ENCODE measurements around the gene MSH2. TPM values are rescaled to one million over a fixed set of nuclear protein-coding genes. Genes with fewer than 3 reads are reported as not detected.

Gene MSH2
- total and polyA plus RNA-seq, 2 of the 13 experiments (the other 11 are each of a cell fraction or from before 2014, with no cell fraction given): 19.9 to 76.3 TPM

DNA sequence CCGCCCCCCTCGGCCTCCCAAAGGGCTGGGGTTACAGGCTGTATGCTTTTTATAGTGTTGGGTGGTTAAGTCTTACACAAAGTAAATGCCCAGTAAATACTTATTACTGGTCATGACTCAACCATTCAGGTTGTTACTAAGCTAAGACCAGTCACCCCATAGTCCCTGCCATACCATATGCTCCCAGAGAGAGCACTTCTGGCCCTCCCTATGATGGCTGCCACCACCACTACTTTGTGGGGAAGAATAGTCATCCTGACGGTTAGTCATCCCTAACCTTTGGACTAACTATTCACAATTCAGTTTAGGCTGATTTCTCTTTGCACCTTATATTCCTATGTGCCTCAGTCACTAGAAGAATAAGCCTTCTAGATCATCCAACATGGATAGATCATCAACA is 42.0 kb upstream of the MSH2 start (continued):
- TF ChIP-seq, protein P1, sequence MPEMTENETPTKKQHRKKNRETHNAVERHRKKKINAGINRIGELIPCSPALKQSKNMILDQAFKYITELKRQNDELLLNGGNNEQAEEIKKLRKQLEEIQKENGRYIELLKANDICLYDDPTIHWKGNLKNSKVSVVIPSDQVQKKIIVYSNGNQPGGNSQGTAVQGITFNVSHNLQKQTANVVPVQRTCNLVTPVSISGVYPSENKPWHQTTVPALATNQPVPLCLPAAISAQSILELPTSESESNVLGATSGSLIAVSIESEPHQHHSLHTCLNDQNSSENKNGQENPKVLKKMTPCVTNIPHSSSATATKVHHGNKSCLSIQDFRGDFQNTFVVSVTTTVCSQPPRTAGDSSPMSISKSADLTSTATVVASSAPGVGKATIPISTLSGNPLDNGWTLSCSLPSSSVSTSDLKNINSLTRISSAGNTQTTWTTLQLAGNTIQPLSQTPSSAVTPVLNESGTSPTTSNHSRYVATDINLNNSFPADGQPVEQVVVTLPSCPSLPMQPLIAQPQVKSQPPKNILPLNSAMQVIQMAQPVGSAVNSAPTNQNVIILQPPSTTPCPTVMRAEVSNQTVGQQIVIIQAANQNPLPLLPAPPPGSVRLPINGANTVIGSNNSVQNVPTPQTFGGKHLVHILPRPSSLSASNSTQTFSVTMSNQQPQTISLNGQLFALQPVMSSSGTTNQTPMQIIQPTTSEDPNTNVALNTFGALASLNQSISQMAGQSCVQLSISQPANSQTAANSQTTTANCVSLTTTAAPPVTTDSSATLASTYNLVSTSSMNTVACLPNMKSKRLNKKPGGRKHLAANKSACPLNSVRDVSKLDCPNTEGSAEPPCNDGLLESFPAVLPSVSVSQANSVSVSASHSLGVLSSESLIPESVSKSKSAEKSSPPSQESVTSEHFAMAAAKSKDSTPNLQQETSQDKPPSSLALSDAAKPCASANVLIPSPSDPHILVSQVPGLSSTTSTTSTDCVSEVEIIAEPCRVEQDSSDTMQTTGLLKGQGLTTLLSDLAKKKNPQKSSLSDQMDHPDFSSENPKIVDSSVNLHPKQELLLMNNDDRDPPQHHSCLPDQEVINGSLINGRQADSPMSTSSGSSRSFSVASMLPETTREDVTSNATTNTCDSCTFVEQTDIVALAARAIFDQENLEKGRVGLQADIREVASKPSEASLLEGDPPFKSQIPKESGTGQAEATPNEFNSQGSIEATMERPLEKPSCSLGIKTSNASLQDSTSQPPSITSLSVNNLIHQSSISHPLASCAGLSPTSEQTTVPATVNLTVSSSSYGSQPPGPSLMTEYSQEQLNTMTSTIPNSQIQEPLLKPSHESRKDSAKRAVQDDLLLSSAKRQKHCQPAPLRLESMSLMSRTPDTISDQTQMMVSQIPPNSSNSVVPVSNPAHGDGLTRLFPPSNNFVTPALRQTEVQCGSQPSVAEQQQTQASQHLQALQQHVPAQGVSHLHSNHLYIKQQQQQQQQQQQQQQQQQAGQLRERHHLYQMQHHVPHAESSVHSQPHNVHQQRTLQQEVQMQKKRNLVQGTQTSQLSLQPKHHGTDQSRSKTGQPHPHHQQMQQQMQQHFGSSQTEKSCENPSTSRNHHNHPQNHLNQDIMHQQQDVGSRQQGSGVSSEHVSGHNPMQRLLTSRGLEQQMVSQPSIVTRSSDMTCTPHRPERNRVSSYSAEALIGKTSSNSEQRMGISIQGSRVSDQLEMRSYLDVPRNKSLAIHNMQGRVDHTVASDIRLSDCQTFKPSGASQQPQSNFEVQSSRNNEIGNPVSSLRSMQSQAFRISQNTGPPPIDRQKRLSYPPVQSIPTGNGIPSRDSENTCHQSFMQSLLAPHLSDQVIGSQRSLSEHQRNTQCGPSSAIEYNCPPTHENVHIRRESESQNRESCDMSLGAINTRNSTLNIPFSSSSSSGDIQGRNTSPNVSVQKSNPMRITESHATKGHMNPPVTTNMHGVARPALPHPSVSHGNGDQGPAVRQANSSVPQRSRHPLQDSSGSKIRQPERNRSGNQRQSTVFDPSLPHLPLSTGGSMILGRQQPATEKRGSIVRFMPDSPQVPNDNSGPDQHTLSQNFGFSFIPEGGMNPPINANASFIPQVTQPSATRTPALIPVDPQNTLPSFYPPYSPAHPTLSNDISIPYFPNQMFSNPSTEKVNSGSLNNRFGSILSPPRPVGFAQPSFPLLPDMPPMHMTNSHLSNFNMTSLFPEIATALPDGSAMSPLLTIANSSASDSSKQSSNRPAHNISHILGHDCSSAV (CRISPR knock-in tag; IDR thresholded peaks at IDR 0.05; ENCODE audit: borderline replicate concordance): no peak
- TF ChIP-seq, protein P2, sequence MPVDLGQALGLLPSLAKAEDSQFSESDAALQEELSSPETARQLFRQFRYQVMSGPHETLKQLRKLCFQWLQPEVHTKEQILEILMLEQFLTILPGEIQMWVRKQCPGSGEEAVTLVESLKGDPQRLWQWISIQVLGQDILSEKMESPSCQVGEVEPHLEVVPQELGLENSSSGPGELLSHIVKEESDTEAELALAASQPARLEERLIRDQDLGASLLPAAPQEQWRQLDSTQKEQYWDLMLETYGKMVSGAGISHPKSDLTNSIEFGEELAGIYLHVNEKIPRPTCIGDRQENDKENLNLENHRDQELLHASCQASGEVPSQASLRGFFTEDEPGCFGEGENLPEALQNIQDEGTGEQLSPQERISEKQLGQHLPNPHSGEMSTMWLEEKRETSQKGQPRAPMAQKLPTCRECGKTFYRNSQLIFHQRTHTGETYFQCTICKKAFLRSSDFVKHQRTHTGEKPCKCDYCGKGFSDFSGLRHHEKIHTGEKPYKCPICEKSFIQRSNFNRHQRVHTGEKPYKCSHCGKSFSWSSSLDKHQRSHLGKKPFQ (CRISPR knock-in tag; IDR thresholded peaks at IDR 0.05; ENCODE audit: insufficient replicate concordance): no peak
- TF ChIP-seq ZNF329 (CRISPR knock-in tag; IDR thresholded peaks at IDR 0.05; ENCODE audit: low read depth) (no peak), ZNF780A (CRISPR knock-in tag; IDR thresholded peaks at IDR 0.05) (no peak), ZNF878 (CRISPR knock-in tag; IDR thresholded peaks at IDR 0.05) (no peak), ZSCAN20 (CRISPR knock-in tag; IDR thresholded peaks at IDR 0.05; ENCODE audit: borderline replicate concordance) (no peak), MAFF (IDR thresholded peaks at IDR 0.05; ENCODE audit: low read depth, low read length) (no peak), PAX8 (CRISPR knock-in tag; IDR thresholded peaks at IDR 0.05; ENCODE audit: borderline replicate concordance) (no peak), ZC3H13 (CRISPR knock-in tag; IDR thresholded peaks at IDR 0.05) (no peak), RAD21 (CRISPR knock-in tag; IDR thresholded peaks at IDR 0.05) (no peak)
- TF ChIP-seq, protein P3, sequence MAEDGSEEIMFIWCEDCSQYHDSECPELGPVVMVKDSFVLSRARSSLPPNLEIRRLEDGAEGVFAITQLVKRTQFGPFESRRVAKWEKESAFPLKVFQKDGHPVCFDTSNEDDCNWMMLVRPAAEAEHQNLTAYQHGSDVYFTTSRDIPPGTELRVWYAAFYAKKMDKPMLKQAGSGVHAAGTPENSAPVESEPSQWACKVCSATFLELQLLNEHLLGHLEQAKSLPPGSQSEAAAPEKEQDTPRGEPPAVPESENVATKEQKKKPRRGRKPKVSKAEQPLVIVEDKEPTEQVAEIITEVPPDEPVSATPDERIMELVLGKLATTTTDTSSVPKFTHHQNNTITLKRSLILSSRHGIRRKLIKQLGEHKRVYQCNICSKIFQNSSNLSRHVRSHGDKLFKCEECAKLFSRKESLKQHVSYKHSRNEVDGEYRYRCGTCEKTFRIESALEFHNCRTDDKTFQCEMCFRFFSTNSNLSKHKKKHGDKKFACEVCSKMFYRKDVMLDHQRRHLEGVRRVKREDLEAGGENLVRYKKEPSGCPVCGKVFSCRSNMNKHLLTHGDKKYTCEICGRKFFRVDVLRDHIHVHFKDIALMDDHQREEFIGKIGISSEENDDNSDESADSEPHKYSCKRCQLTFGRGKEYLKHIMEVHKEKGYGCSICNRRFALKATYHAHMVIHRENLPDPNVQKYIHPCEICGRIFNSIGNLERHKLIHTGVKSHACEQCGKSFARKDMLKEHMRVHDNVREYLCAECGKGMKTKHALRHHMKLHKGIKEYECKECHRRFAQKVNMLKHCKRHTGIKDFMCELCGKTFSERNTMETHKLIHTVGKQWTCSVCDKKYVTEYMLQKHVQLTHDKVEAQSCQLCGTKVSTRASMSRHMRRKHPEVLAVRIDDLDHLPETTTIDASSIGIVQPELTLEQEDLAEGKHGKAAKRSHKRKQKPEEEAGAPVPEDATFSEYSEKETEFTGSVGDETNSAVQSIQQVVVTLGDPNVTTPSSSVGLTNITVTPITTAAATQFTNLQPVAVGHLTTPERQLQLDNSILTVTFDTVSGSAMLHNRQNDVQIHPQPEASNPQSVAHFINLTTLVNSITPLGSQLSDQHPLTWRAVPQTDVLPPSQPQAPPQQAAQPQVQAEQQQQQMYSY (CRISPR knock-in tag; IDR thresholded peaks at IDR 0.05): no peak
- TF ChIP-seq, protein P4, sequence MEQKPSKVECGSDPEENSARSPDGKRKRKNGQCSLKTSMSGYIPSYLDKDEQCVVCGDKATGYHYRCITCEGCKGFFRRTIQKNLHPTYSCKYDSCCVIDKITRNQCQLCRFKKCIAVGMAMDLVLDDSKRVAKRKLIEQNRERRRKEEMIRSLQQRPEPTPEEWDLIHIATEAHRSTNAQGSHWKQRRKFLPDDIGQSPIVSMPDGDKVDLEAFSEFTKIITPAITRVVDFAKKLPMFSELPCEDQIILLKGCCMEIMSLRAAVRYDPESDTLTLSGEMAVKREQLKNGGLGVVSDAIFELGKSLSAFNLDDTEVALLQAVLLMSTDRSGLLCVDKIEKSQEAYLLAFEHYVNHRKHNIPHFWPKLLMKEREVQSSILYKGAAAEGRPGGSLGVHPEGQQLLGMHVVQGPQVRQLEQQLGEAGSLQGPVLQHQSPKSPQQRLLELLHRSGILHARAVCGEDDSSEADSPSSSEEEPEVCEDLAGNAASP (CRISPR knock-in tag; IDR thresholded peaks at IDR 0.05; ENCODE audit: borderline replicate concordance): no peak
- TF ChIP-seq, protein P5, sequence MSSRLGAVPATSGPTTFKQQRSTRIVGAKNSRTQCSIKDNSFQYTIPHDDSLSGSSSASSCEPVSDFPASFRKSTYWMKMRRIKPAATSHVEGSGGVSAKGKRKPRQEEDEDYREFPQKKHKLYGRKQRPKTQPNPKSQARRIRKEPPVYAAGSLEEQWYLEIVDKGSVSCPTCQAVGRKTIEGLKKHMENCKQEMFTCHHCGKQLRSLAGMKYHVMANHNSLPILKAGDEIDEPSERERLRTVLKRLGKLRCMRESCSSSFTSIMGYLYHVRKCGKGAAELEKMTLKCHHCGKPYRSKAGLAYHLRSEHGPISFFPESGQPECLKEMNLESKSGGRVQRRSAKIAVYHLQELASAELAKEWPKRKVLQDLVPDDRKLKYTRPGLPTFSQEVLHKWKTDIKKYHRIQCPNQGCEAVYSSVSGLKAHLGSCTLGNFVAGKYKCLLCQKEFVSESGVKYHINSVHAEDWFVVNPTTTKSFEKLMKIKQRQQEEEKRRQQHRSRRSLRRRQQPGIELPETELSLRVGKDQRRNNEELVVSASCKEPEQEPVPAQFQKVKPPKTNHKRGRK (CRISPR knock-in tag; IDR thresholded peaks at IDR 0.05): no peak
